Activated CD4-positive, alpha-beta memory T cell treated with anti-CD3 and anti-CD28 coated beads for 36 hours (primary cell): Measurements from ENCODE around the gene LTO1. TPM values are rescaled to one million over a fixed set of nuclear protein-coding genes. Genes with fewer than 3 reads are reported as not detected.

Experiments used
- total RNA-seq, 2 experiments: library from RNA; stranded (reverse); gene quantifications; one replicate each; pipeline ENCODE4 v1.2.3, GENCODE V29; 2021

LTO1 gene
- total RNA-seq, 2 experiments from 2014 or later: 16.3 to 16.7 TPM

Other genes starting within 250 kb of the LTO1 start
- not detected for gene LINC01488, start 193.7 kb downstream of the LTO1 start, total RNA-seq
- 1 to 10 TPM in 1 of 2 experiments, under 1 TPM in 1; 0.19 to 1.3 TPM for gene CCND1, start 34.2 kb downstream of the LTO1 start, total RNA-seq
- gene FGF19, start 28.7 kb upstream of the LTO1 start, total RNA-seq: not detected
- not detected for gene FGF4, start 100.0 kb upstream of the LTO1 start, total RNA-seq
- gene FGF3, start 144.1 kb upstream of the LTO1 start, total RNA-seq: not detected